Endodermal cell (in vitro differentiated cells): Measurements from ENCODE around the gene CD74. TPM values are rescaled to one million over a fixed set of nuclear protein-coding genes. Genes with fewer than 3 reads are reported as not detected.

ENCODE experiments used
- DNase-seq: peaks from one replicate; pipeline ENCODE4 v3.0.0-alpha.2; 2017
- H3K27ac ChIP-seq: 2 replicates; pipeline ENCODE4 v1.5.1; 2013; ENCODE audit warnings: mild to moderate bottlenecking, low read depth, low read length, moderate library complexity
- H3K27me3 ChIP-seq: 2 replicates; pipeline ENCODE4 v1.6.1; 2013; ENCODE audit warnings: mild to moderate bottlenecking, low read length, moderate library complexity; ENCODE audit not compliant: insufficient read depth, control insufficient read depth, poor library complexity, severe bottlenecking
- H3K36me3 ChIP-seq: 2 replicates; pipeline ENCODE4 v1.7.0; 2013; ENCODE audit warnings: mild to moderate bottlenecking, low read length, moderate library complexity; ENCODE audit not compliant: control insufficient read depth, insufficient read depth
- H3K4me1 ChIP-seq: one replicate; pipeline ENCODE4 v1.7.0; 2013; ENCODE audit warnings: low read length; ENCODE audit not compliant: control insufficient read depth, insufficient read depth
- H3K4me3 ChIP-seq: 2 replicates; pipeline ENCODE4 v1.5.1; 2013; ENCODE audit warnings: mild to moderate bottlenecking, low read length, moderate library complexity
- H3K9ac ChIP-seq: 2 replicates; pipeline ENCODE4 v1.6.1; 2013; ENCODE audit warnings: mild to moderate bottlenecking, low read length, moderate library complexity; ENCODE audit not compliant: poor library complexity, severe bottlenecking; ENCODE audit errors: extremely low read depth
- H3K9me3 ChIP-seq: 2 replicates; pipeline ENCODE4 v1.6.1; 2013; ENCODE audit warnings: mild to moderate bottlenecking, low read length, moderate library complexity; ENCODE audit not compliant: control insufficient read depth
- H3K27ac Mint-ChIP-seq: 2 replicates; pipeline ENCODE4 v1.8.0; 2020; ENCODE audit warnings: mixed read lengths
- H3K27me3 Mint-ChIP-seq: 2 replicates; pipeline ENCODE4 v1.8.0; 2021; ENCODE audit warnings: mild to moderate bottlenecking, mixed read lengths; ENCODE audit not compliant: insufficient read depth
- H3K36me3 Mint-ChIP-seq: 2 replicates; pipeline ENCODE4 v1.8.0; 2020; ENCODE audit warnings: low read depth, mixed read lengths
- H3K4me1 Mint-ChIP-seq: 2 replicates; pipeline ENCODE4 v1.8.0; 2020; ENCODE audit warnings: mixed read lengths
- H3K4me3 Mint-ChIP-seq: 2 replicates; pipeline ENCODE4 v1.8.0; 2020; ENCODE audit warnings: mild to moderate bottlenecking, moderate library complexity, mixed read lengths
- H3K9me3 Mint-ChIP-seq: 2 replicates; pipeline ENCODE4 v1.8.0; 2020; ENCODE audit warnings: mild to moderate bottlenecking, mixed read lengths
- CTCF ChIP-seq: fragments of 200-600 bp; sonication (generic); conservative IDR thresholded peaks from 2 replicates; pipeline ENCODE4 v1.5.0; 2021; ENCODE audit warnings: antibody characterized with exemption, mild to moderate bottlenecking
- WGBS, 2 experiments: methylation state at CpG; one replicate each; pipeline versions ENCODE4 v1.1.5 to v1.1.7; 2013; ENCODE audit warnings: missing lambda C conversion rate in 2 of 2, mixed read lengths in 1 of 2; ENCODE audit not compliant: insufficient coverage in 1 of 2, insufficient read length in 1 of 2; 5-methylcytosine and 5-hydroxymethylcytosine counted together
- total RNA-seq, 2 donors: library from RNA; stranded (reverse); fragmentation: NEBNext Ultra II Directional in 1 of 2; extraction: Animal tissue kit (Norgen Biotek cat#: 25700) in 1 of 2; gene quantifications; 2 replicates in 1 of 2; 3 replicates in 1 of 2; pipeline ENCODE4 v1.2.1, GENCODE V29; 2021

Gene CD74
- total RNA-seq, 2 donors from 2014 or later, result 12.4 to 20.0 TPM

GRCh38 chr5:150368526-150368925, 44.2 kb downstream of the CD74 start:
- Histone ChIP-seq H3K9ac (no peak overlapping the region), H3K4me3 (no peak overlapping the region), H3K9me3 (no peaks in the 10 kb centered on the region), H3K36me3 (peaks cover 91% of the 10 kb centered on the region), H3K27ac (no peak overlapping the region), H3K27me3 (no peaks in the 10 kb centered on the region), H3K4me1 (no peaks in the 10 kb centered on the region)
- no peak overlapping the region for H3K27ac Mint-ChIP-seq
- no peaks in the 10 kb centered on the region for H3K4me1 Mint-ChIP-seq
- no peak for TF ChIP-seq CTCF
- WGBS, 2 experiments, result 95 to 96% methylated on average over 4 of the region's 4 CpGs
- H3K27me3 Mint-ChIP-seq, result no peaks in the 10 kb centered on the region
- peaks cover 82% of the 10 kb centered on the region for H3K36me3 Mint-ChIP-seq
- DNase-seq, result no peak
- H3K9me3 Mint-ChIP-seq, result no peaks in the 10 kb centered on the region
- H3K4me3 Mint-ChIP-seq, result no peak overlapping the region

GRCh38 chr5:150364004-150364403, 48.7 kb downstream of the CD74 start:
- TF ChIP-seq CTCF, result no peak
- no peak overlapping the region for H3K4me3 ChIP-seq
- Mint-ChIP-seq H3K27me3 (no peaks in the 10 kb centered on the region), H3K4me1 (peaks cover 4% of the 10 kb centered on the region), H3K36me3 (peaks cover 73% of the 10 kb centered on the region), H3K9me3 (no peaks in the 10 kb centered on the region), H3K4me3 (no peak overlapping the region), H3K27ac (no peak overlapping the region)
- H3K27ac ChIP-seq, result no peak overlapping the region
- peaks cover 87% of the 10 kb centered on the region for H3K36me3 ChIP-seq
- no peak overlapping the region for H3K9ac ChIP-seq
- H3K4me1 ChIP-seq, result no peaks in the 10 kb centered on the region
- no peak for DNase-seq
- no peaks in the 10 kb centered on the region for H3K9me3 ChIP-seq
- 94 to 95% methylated on average over 9 of the region's 9 CpGs for WGBS, 2 experiments
- H3K27me3 ChIP-seq, result no peaks in the 10 kb centered on the region

- H3K9me3 ChIP-seq, result no peaks in the 10 kb centered on the region
- no peaks in the 10 kb centered on the region for H3K27me3 ChIP-seq
- no peak for DNase-seq
- no peaks in the 10 kb centered on the region for H3K4me1 ChIP-seq
- no peak overlapping the region for H3K4me3 ChIP-seq
- H3K27me3 Mint-ChIP-seq, result no peaks in the 10 kb centered on the region
- TF ChIP-seq CTCF, result no peak
- no peak overlapping the region for H3K27ac Mint-ChIP-seq
- no peaks in the 10 kb centered on the region for H3K9me3 Mint-ChIP-seq
- peaks cover 79% of the 10 kb centered on the region for H3K36me3 ChIP-seq
- H3K27ac ChIP-seq, result no peak overlapping the region
- peaks cover 5% of the 10 kb centered on the region for H3K4me1 Mint-ChIP-seq
- H3K4me3 Mint-ChIP-seq, result no peak overlapping the region
- no peak overlapping the region for H3K9ac ChIP-seq
- H3K36me3 Mint-ChIP-seq, result peaks cover 66% of the 10 kb centered on the region
- 98% methylated on average over 2 of the region's 2 CpGs; no CpG with 5 or more reads in 1 of the 2 experiments for WGBS, 2 experiments
These were observed 49.5 kb downstream of the CD74 start for GRCh38 chr5:150363185-150363584.
